Endothelial cell of umbilical vein (primary cell): Measurements from ENCODE around the gene SH3PXD2B. TPM values are rescaled to one million over a fixed set of nuclear protein-coding genes. Genes with fewer than 3 reads are reported as not detected.

Source experiments
- BruUV-seq: library from RNA; stranded (reverse); fragments of 400-500 nt; replicated peaks from 2 replicates; lab custom pipeline; 2021; lab: Mats Ljungman, UMichigan
- CTCF ChIA-PET: fragments of 300-600, 350-600 bp; sonication (Branson Sonifier 250); formaldehyde crosslinking; loops from one replicate; lab custom pipeline; 2021; ENCODE audit warnings: antibody characterized with exemption, inconsistent platforms; lab: Charles Lee
- POLR2A ChIA-PET: fragments of 300-600, 350-600 bp; sonication (Branson Sonifier 250); formaldehyde crosslinking; loops from one replicate; lab custom pipeline; 2021; ENCODE audit warnings: antibody characterized with exemption, inconsistent platforms; lab: Charles Lee
- DNase-seq: peaks from one replicate; pipeline ENCODE4 v3.0.0-alpha.2; 2011; ENCODE audit warnings: low read depth, low spot score
- FAIRE-seq: peaks from 2 replicates; lab custom pipeline; 2011; peaks lifted over from hg19 to GRCh38; lab: Jason Lieb, UNC
- H2AFZ ChIP-seq: 2 replicates; pipeline ENCODE4 v1.6.0; 2012; ENCODE audit warnings: low read depth, low read length, control low read depth, inconsistent platforms
- H3K27ac ChIP-seq: 2 replicates; pipeline ENCODE4 v1.5.1; 2011; ENCODE audit warnings: low read depth, mild to moderate bottlenecking, control low read depth, low read length, moderate library complexity; ENCODE audit not compliant: insufficient read depth
- H3K27me3 ChIP-seq, 2 experiments: 2 replicates each; pipeline versions ENCODE4 v1.6.0 to v1.6.1; 2011; ENCODE audit warnings: low read length in 2 of 2, mixed read lengths in 1 of 2; ENCODE audit not compliant: control insufficient read depth in 2 of 2, insufficient read depth in 2 of 2
- H3K36me3 ChIP-seq, 2 experiments: 2 replicates in 1 of 2; 3 replicates in 1 of 2; pipeline ENCODE4 v1.5.1; 2011; ENCODE audit warnings: low read length in 2 of 2, mild to moderate bottlenecking in 1 of 2, moderate library complexity in 1 of 2; ENCODE audit not compliant: control insufficient read depth in 2 of 2, insufficient read depth in 2 of 2; ENCODE audit errors: extremely low read depth in 1 of 2
- H3K4me1 ChIP-seq: 3 replicates; pipeline ENCODE4 v1.5.1; 2011; ENCODE audit warnings: mild to moderate bottlenecking, low read length; ENCODE audit not compliant: control insufficient read depth, insufficient read depth; ENCODE audit errors: extremely low read depth
- H3K4me2 ChIP-seq: 2 replicates; pipeline ENCODE4 v1.6.1; 2011; ENCODE audit warnings: low read length, control low read depth, mixed read lengths; ENCODE audit not compliant: insufficient read depth
- H3K4me3 ChIP-seq, 3 experiments: fragments of 200-600 bp in 1 of 3; sonication (generic), shearing (Covaris generic) in 1 of 3; replicated peaks in 1 of 3; 2 replicates each; pipeline ENCODE4 v1.5.1; 2011 to 2016; ENCODE audit warnings: control low read depth in 3 of 3, low read length in 3 of 3, mild to moderate bottlenecking in 2 of 3, inconsistent platforms in 1 of 3, low read depth in 1 of 3, moderate library complexity in 1 of 3; ENCODE audit not compliant: insufficient read depth in 1 of 3
- H3K79me2 ChIP-seq: 2 replicates; pipeline ENCODE4 v1.6.0; 2012; ENCODE audit warnings: low read length, inconsistent platforms; ENCODE audit not compliant: control insufficient read depth, insufficient read depth
- H3K9ac ChIP-seq: replicated peaks from 2 replicates; pipeline ENCODE3; 2011; ENCODE audit warnings: low read length, control low read depth; ENCODE audit not compliant: insufficient read depth; ENCODE audit errors: extremely low read depth
- H3K9me1 ChIP-seq: replicated peaks from 3 replicates; pipeline ENCODE4 v1.6.0; 2011; ENCODE audit warnings: mild to moderate bottlenecking, low read length; ENCODE audit not compliant: control insufficient read depth, insufficient read depth; ENCODE audit errors: extremely low read depth
- H3K9me3 ChIP-seq: replicated peaks from 2 replicates; pipeline ENCODE4 v1.5.1; 2012; ENCODE audit warnings: low read length, inconsistent platforms; ENCODE audit not compliant: control insufficient read depth, insufficient read depth
- H4K20me1 ChIP-seq: replicated peaks from 2 replicates; pipeline ENCODE3; 2011; ENCODE audit warnings: mild to moderate bottlenecking, low read length; ENCODE audit not compliant: control insufficient read depth, insufficient read depth; ENCODE audit errors: extremely low read depth
- CTCF ChIP-seq, 2 donors: IDR thresholded peaks; 1 replicate in 1 of 2; 2 replicates in 1 of 2; pipeline ENCODE4 v1.5.1; 2011; ENCODE audit warnings: low read length in 2 of 2, mild to moderate bottlenecking in 2 of 2, moderate library complexity in 2 of 2, control low read depth in 1 of 2, inconsistent platforms in 1 of 2, low read depth in 1 of 2; ENCODE audit not compliant: insufficient read depth in 1 of 2; ENCODE audit errors: extremely low read depth in 1 of 2
- EZH2 ChIP-seq: IDR thresholded peaks from 2 replicates; pipeline ENCODE4 v1.6.1; 2012; ENCODE audit warnings: borderline replicate concordance, low read depth, mild to moderate bottlenecking, moderate library complexity, low read length, inconsistent platforms; ENCODE audit not compliant: severe bottlenecking
- FOS ChIP-seq: IDR thresholded peaks from 2 replicates; pipeline ENCODE4 v1.6.1; 2011; ENCODE audit warnings: mild to moderate bottlenecking, low read length, moderate library complexity, borderline replicate concordance; ENCODE audit not compliant: insufficient read depth
- GATA2 ChIP-seq: IDR thresholded peaks from 2 replicates; pipeline ENCODE4 v1.7.0; 2011; ENCODE audit warnings: low read depth, mild to moderate bottlenecking, moderate library complexity, mixed read lengths, low read length; ENCODE audit not compliant: insufficient read length, insufficient read depth
- JUN ChIP-seq: IDR thresholded peaks from 2 replicates; pipeline ENCODE4 v1.6.1; 2011; ENCODE audit warnings: borderline replicate concordance, low read depth; ENCODE audit not compliant: insufficient read length, insufficient read depth
- MAX ChIP-seq: IDR thresholded peaks from 2 replicates; pipeline ENCODE4 v1.6.1; 2011; ENCODE audit not compliant: insufficient read depth, insufficient read length
- MYC ChIP-seq: IDR thresholded peaks from one replicate; pipeline ENCODE4 v1.6.1; 2011; ENCODE audit warnings: mild to moderate bottlenecking, low read depth, low read length
- POLR2A ChIP-seq: IDR thresholded peaks from 2 replicates; pipeline ENCODE4 v1.6.1; 2012; ENCODE audit warnings: low read depth, mild to moderate bottlenecking, control low read depth, low read length
- POLR2AphosphoS5 ChIP-seq: IDR thresholded peaks from 2 replicates; pipeline ENCODE4 v1.6.1; 2012; ENCODE audit warnings: low read depth, mild to moderate bottlenecking, control low read depth, low read length, moderate library complexity; ENCODE audit not compliant: insufficient read depth
- dilution Hi-C: fragments of 300-500 bp; cut with MboI; formaldehyde crosslinking; loops from one replicate; pipeline ENCODE4 v1.15.0; 2019; ENCODE audit warnings: low sequenced_read_pairs; ENCODE audit not compliant: extremely low pct_ligation_motif_present
- intact Hi-C: fragments of 100-400 bp; cut with micrococcal nuclease; formaldehyde crosslinking; loops from one replicate; pipeline ENCODE4 v1.10.0; 2022
- polyA plus RNA-seq, 4 experiments: library from polyadenylated mRNA; depleted of rRNA in 3 of 4; stranded (reverse) in 3 of 4; unstranded in 1 of 4; fragments of >200 nt; gene quantifications; 2 replicates each; pipeline versions ENCODE4 v1.2.1 to v1.2.3, GENCODE V29; 2011 to 2012; ENCODE audit warnings: missing spikeins in 1 of 4
- total RNA-seq: library from RNA; stranded (reverse); gene quantifications from 2 replicates; pipeline ENCODE4 v1.2.3, GENCODE V29; 2021

The SH3PXD2B gene
- total and polyA plus RNA-seq, 2 donors (not counting 3 experiments of a cell fraction or from before 2014, with no cell fraction given), result 23.5 to 66.3 TPM

GRCh38 chr5:172463031-172463430, 8.7 kb upstream of the SH3PXD2B start:
- H4K20me1 ChIP-seq, result no peaks in the 10 kb centered on the region
- H3K36me3 ChIP-seq, result no peaks in the 10 kb centered on the region
- DNase-seq (no peak), FAIRE-seq (no peak)
- CTCF ChIA-PET, result interaction anchor here (1.2 kb wide), 1 partner anchor 234 kb away, joined by 6 read pairs; no protein-coding TSS in a partner anchor
- H3K9me1 ChIP-seq, result no peaks in the 10 kb centered on the region
- POLR2A ChIA-PET, result no interaction called here
- peaks cover 3 to 5% of the 10 kb centered on the region in 2 experiments for H3K27me3 ChIP-seq
- H3K4me2 ChIP-seq, result no peak overlapping the region
- no peaks in the 10 kb centered on the region for H3K9me3 ChIP-seq
- intact Hi-C loops, result loop anchor here (5.0 kb wide), 1 partner anchor 179 kb away; the partner anchor contains the start of gene NEURL1B
- H3K9ac ChIP-seq, result no peak overlapping the region
- H3K4me3 ChIP-seq, result no peak overlapping the region
- dilution Hi-C loops, result no loop called here
- TF ChIP-seq JUN (no peak), EZH2 (no peak), MAX (no peak), POLR2A (no peak), CTCF (IDR thresholded peaks at IDR 0.05; ENCODE audit: extremely low read depth in 1 of 2, insufficient read depth in 1 of 2, low read depth in 1 of 2, low read length in 2 of 2) (no peak), MYC (no peak), FOS (no peak), GATA2 (no peak), POLR2AphosphoS5 (no peak)
- no peak overlapping the region for H3K27ac ChIP-seq
- BruUV-seq, result no TSS peak
- no peak overlapping the region for H2AFZ ChIP-seq
- H3K79me2 ChIP-seq, result no peaks in the 10 kb centered on the region
- H3K4me1 ChIP-seq, result peaks cover 5% of the 10 kb centered on the region
